HCT116 (cell line): ENCODE measurements around the gene FAM171A2. TPM values are rescaled to one million over a fixed set of nuclear protein-coding genes. Genes with fewer than 3 reads are reported as not detected.

ENCODE experiments used
- ATAC-seq: fragments of 200-7000 bp; cut with Tn5 transposase; 2 replicates; pipeline ENCODE4 v1.9.1; 2020; ENCODE audit warnings: mild to moderate bottlenecking, moderate library complexity
- BruUV-seq: library from RNA; stranded (reverse); fragments of 400-500 nt; replicated peaks from 2 replicates; lab custom pipeline; 2021; lab: Mats Ljungman, UMichigan
- CTCF ChIA-PET: fragments of 300-600 bp; sonication (Branson Sonifier 250); formaldehyde crosslinking; loops from one replicate; lab custom pipeline; 2021; ENCODE audit warnings: antibody characterized with exemption; lab: Charles Lee
- POLR2A ChIA-PET: fragments of 300-600, 350-600 bp; sonication (Branson Sonifier 250); formaldehyde crosslinking; loops from one replicate; lab custom pipeline; 2021; ENCODE audit warnings: antibody characterized with exemption; lab: Charles Lee
- RAD21 ChIA-PET, 2 experiments: fragments of 300-600 bp; sonication (Branson Sonifier 250); formaldehyde crosslinking; loops; one replicate each; lab custom pipeline; 2023; ENCODE audit warnings: low total read pairs in 2 of 2; ENCODE audit not compliant: uncharacterized antibody in 2 of 2, unreplicated experiment in 2 of 2, low non-redundant PET in 1 of 2; lab: Charles Lee
- DNase-seq: peaks from one replicate; pipeline ENCODE4 v3.0.0-alpha.2; 2010; ENCODE audit warnings: low read depth, low spot score
- H2AFZ ChIP-seq: fragments of 200-600 bp; shearing (Covaris generic), sonication (generic); 2 replicates; pipeline ENCODE4 v1.6.1; 2017; ENCODE audit warnings: low read depth, mixed run types, mixed read lengths, antibody characterized with exemption, low read length; ENCODE audit not compliant: poor library complexity, severe bottlenecking
- H3K27ac ChIP-seq: 2 replicates; pipeline ENCODE4 v1.5.1; 2012; ENCODE audit warnings: low read depth, low read length
- H3K27me3 ChIP-seq: fragments of 200-600 bp; sonication (generic); 2 replicates; pipeline ENCODE4 v1.6.1; 2016; ENCODE audit warnings: mixed run types, low read length, mixed read lengths; ENCODE audit not compliant: insufficient read depth
- H3K36me3 ChIP-seq, 2 experiments: fragments of 200-500 bp in 1 of 2; fragments of 200-600 bp in 1 of 2; sonication (Bioruptor generic) in 1 of 2; sonication (generic) in 1 of 2; 2 replicates each; pipeline versions ENCODE4 v1.5.1 to v1.6.1; 2014 to 2016; ENCODE audit warnings: low read length in 2 of 2, inconsistent platforms in 1 of 2, mixed read lengths in 1 of 2, mixed run types in 1 of 2; ENCODE audit not compliant: insufficient read depth in 2 of 2, control insufficient read depth in 1 of 2
- H3K4me1 ChIP-seq, 2 experiments: fragments of 200-600 bp in 1 of 2; sonication (generic) in 1 of 2; 2 replicates each; pipeline versions ENCODE4 v1.5.1 to v1.6.1; 2012 to 2017; ENCODE audit warnings: low read length in 2 of 2, inconsistent platforms in 1 of 2, mild to moderate bottlenecking in 1 of 2, mixed read lengths in 1 of 2, mixed run types in 1 of 2, moderate library complexity in 1 of 2; ENCODE audit not compliant: insufficient read depth in 2 of 2, control insufficient read depth in 1 of 2
- H3K4me2 ChIP-seq: fragments of 200-600 bp; sonication (generic); 2 replicates; pipeline ENCODE4 v1.6.1; 2017; ENCODE audit warnings: mixed run types, low read length, mixed read lengths
- H3K4me3 ChIP-seq, 2 experiments: fragments of 200-600 bp in 1 of 2; sonication (generic) in 1 of 2; replicated peaks in 1 of 2; 2 replicates each; pipeline ENCODE4 v1.5.1; 2011 to 2016; ENCODE audit warnings: low read length in 2 of 2, control low read depth in 1 of 2, low read depth in 1 of 2, mild to moderate bottlenecking in 1 of 2, mixed read lengths in 1 of 2, mixed run types in 1 of 2
- H3K79me2 ChIP-seq: fragments of 200-600 bp; sonication (generic); 2 replicates; pipeline ENCODE4 v1.6.1; 2017; ENCODE audit warnings: mild to moderate bottlenecking, mixed run types, low read length, moderate library complexity, mixed read lengths; ENCODE audit not compliant: insufficient read depth
- H3K9ac ChIP-seq: fragments of 200-600 bp; sonication (generic); 2 replicates; pipeline ENCODE4 v1.6.1; 2016; ENCODE audit warnings: low read length, mixed read lengths
- H3K9me2 ChIP-seq: fragments of 200-600 bp; sonication (generic), shearing (Covaris generic); 2 replicates; pipeline ENCODE4 v1.6.1; 2017; ENCODE audit warnings: mixed run types, mild to moderate bottlenecking, moderate library complexity; ENCODE audit not compliant: insufficient read depth
- H3K9me3 ChIP-seq, 2 experiments: fragments of 200-500 bp in 1 of 2; fragments of 200-600 bp in 1 of 2; sonication (Bioruptor generic) in 1 of 2; sonication (generic) in 1 of 2; 2 replicates each; pipeline ENCODE4 v1.6.1; 2014 to 2017; ENCODE audit warnings: low read length in 2 of 2, mixed read lengths in 2 of 2, inconsistent platforms in 1 of 2, low read depth in 1 of 2, mild to moderate bottlenecking in 1 of 2, mixed run types in 1 of 2, moderate library complexity in 1 of 2; ENCODE audit not compliant: control insufficient read depth in 1 of 2, insufficient read depth in 1 of 2
- H4K20me1 ChIP-seq: fragments of 200-600 bp; sonication (generic), shearing (Covaris generic); 2 replicates; pipeline ENCODE4 v1.6.1; 2017; ENCODE audit warnings: mixed run types, mild to moderate bottlenecking, moderate library complexity; ENCODE audit not compliant: insufficient read depth
- CBX3 ChIP-seq: IDR thresholded peaks from 2 replicates; pipeline ENCODE4 v1.6.1; 2012; ENCODE audit warnings: low read depth
- CTCF ChIP-seq, 3 experiments: fragments of 200-600 bp in 1 of 3; sonication (generic) in 1 of 3; IDR thresholded peaks in 2 of 3; conservative IDR thresholded peaks in 1 of 3; 2 replicates each; pipeline ENCODE4 v1.5.1; 2012 to 2017; ENCODE audit warnings: low read depth in 2 of 3, low read length in 2 of 3, antibody characterized with exemption in 1 of 3, borderline replicate concordance in 1 of 3, control low read depth in 1 of 3, mild to moderate bottlenecking in 1 of 3, mixed read lengths in 1 of 3, mixed run types in 1 of 3, moderate library complexity in 1 of 3; ENCODE audit not compliant: insufficient read depth in 1 of 3
- POLR2A ChIP-seq: IDR thresholded peaks from 2 replicates; pipeline ENCODE4 v1.7.0; 2011; ENCODE audit warnings: borderline replicate concordance; ENCODE audit not compliant: insufficient read depth, insufficient read length; ENCODE audit errors: extremely low read depth
- SRF ChIP-seq: IDR thresholded peaks from 2 replicates; pipeline ENCODE4 v1.6.1; 2012; ENCODE audit warnings: low read depth
- intact Hi-C: fragments of 100-400 bp; cut with micrococcal nuclease; formaldehyde crosslinking; loops from 2 replicates; pipeline ENCODE4 v1.10.0; 2022
- total RNA-seq: library from RNA; stranded (reverse); gene quantifications from one replicate; pipeline ENCODE4 v1.2.1, GENCODE V29; 2021; ENCODE audit not compliant: unreplicated experiment
- TF ChIP-seq, protein P1 (sequence below): IDR thresholded peaks from 2 replicates; pipeline ENCODE4 v1.6.1; 2012; ENCODE audit warnings: low read depth

FAM171A2 gene
- total RNA-seq, 1 experiment from 2014 or later: 18.0 TPM

DNA sequence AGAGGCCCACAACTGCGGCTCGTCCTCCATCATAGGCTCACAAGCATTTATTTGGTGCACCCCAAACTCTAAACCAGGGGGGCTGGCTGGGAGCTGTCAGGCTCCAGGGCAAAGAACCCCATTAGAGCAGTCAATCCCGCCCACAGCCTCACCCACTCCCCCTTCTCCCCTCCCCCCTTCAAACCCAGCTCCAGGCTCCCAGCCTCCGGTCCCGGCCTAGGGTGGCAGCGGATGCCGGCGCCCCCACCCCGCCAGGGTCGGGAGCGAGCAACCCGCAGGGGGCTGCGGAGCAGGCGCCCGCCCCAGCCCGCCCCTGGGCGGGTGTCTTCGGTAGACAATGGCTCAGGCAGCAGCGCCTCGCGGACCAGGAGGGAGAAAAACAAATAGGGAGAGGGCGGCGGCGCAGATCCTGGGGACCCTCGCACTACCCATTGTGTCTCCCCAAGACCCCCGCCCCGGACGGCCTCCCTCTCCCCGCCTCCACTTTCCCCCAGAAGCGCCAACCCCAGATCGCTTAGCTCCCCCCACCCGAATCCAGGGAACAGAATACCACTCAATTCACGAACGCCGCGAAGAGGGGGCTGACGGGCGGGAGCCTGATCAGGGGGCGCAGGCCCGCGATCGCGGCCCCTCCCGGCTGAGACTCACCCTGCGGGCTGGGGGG is 572 bp downstream of the FAM171A2 start:
- Histone ChIP-seq H3K4me1 (peaks cover 7 to 27% of the 10 kb centered on the region in 2 experiments; a peak in 3 of 4 replicates), H3K27me3 (no peaks in the 10 kb centered on the region), H3K27ac (peak overlapping the region; percentile 72; the same call in 1 of the 2 replicates), H3K79me2 (no peaks in the 10 kb centered on the region), H3K9me2 (no peaks in the 10 kb centered on the region), H4K20me1 (no peaks in the 10 kb centered on the region), H3K9me3 (no peaks in the 10 kb centered on the region), H3K4me2 (peak overlapping the region; percentile 93), H3K4me3 (peak overlapping the region; percentile 60 to 75), H3K9ac (peak overlapping the region; percentile 74), H2AFZ (peak overlapping the region; percentile 9), H3K36me3 (no peaks in the 10 kb centered on the region)
- ATAC-seq: peak; percentile 46
- ChIA-PET POLR2A (interaction anchor here (0.6 to 1.0 kb wide), 2 partner anchors 22 to 163 kb away, joined by 3 read pairs; partner anchors contain the start of gene ATXN7L3), RAD21 (no interaction called here), CTCF (interaction anchor here (0.7 to 2.1 kb wide), 15 partner anchors 9 to 425 kb away, joined by 3 to 12 read pairs (median 5); partner anchors contain the start of genes GRN and HROB)
- BruUV-seq: no TSS peak
- TF ChIP-seq, protein P1, sequence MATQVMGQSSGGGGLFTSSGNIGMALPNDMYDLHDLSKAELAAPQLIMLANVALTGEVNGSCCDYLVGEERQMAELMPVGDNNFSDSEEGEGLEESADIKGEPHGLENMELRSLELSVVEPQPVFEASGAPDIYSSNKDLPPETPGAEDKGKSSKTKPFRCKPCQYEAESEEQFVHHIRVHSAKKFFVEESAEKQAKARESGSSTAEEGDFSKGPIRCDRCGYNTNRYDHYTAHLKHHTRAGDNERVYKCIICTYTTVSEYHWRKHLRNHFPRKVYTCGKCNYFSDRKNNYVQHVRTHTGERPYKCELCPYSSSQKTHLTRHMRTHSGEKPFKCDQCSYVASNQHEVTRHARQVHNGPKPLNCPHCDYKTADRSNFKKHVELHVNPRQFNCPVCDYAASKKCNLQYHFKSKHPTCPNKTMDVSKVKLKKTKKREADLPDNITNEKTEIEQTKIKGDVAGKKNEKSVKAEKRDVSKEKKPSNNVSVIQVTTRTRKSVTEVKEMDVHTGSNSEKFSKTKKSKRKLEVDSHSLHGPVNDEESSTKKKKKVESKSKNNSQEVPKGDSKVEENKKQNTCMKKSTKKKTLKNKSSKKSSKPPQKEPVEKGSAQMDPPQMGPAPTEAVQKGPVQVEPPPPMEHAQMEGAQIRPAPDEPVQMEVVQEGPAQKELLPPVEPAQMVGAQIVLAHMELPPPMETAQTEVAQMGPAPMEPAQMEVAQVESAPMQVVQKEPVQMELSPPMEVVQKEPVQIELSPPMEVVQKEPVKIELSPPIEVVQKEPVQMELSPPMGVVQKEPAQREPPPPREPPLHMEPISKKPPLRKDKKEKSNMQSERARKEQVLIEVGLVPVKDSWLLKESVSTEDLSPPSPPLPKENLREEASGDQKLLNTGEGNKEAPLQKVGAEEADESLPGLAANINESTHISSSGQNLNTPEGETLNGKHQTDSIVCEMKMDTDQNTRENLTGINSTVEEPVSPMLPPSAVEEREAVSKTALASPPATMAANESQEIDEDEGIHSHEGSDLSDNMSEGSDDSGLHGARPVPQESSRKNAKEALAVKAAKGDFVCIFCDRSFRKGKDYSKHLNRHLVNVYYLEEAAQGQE: no peak
- no peak for TF ChIP-seq POLR2A
- 0 out of 6 replicates have a peak, but pooled peaks of 1 of the 3 experiments have one; percentile 2 for TF ChIP-seq CTCF (IDR thresholded peaks at IDR 0.05 in 2 of 3, conservative IDR thresholded peaks at IDR 0.05 in 1 of 3; ENCODE audit: borderline replicate concordance in 1 of 3, insufficient read depth in 1 of 3, low read depth in 2 of 3, low read length in 2 of 3)
- TF ChIP-seq SRF: no peak
- TF ChIP-seq CBX3: no peak
- intact Hi-C loops: loop anchor here (10.0 kb wide), 1 partner anchor 458 kb away; the partner anchor contains the start of gene MPP2
- no peak for DNase-seq
